Measurements from ENCODE around the gene SUSD6.
"Not testable (repeated sequence)": the region's sequence is repeated elsewhere in the genome, so short reads cannot be mapped to it uniquely, and the experiment has no call there.

SUSD6 gene

DNA sequence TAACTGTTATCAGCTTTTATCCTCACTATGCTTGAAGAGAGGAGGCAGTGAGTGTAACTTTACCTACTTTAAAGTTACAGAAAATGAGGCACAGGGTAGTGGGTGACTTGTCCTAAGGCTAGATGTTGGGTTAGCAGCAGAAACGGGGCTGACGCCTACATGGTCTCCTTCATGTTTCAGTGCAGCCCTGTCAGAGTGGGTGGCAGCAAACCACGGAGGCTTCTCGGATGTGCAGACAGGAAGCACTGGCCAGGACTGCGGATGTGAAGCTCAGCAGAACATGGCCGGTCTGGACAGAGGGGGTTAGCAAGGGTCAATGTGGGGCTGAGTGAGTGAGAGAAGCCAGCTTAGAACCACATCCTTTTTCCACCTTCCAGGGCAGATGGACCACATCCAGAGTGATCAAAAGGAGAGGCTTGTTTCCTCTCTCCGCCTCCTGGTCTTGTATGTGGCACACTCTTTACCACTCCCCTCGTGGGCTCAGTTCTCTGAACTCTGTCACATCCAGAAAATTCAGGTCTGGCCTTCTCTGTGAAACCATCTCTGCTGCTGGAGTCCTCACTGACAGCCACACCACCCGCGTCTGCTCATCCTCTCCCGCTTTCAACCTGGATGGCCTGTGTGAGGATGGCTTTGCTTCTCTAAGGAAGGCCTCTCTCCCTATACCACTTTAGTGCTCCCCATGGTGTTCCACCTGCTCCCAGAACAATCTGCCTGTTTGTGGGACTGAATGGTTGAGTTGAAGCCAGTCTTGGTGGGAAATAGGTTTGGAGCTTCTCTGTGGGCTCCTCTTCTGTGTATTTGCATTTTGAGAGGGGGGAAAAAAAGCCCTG is 14.1 kb downstream of the SUSD6 start:
- DNase-seq, result no peak

DNA sequence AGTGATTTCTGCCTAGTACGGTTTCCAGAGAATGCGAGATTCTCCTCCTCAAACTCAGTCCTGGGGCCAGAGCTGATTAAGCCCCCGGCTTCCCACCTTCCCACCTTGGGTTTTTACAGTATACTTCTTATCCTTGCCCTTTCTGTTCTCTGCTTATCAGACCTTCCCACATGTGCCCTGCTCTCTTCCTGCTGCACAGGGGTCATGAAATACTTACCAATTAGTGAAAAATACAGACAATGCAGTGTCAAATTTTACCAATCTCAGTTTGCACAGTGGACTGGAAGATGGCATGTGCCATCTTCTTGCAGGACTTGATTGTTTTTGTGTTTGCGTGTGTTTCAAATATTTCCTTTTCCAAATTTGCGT is 14.7 kb downstream of the SUSD6 start:
- no peak for DNase-seq

GRCh38 chr14:69629225-69630127 is 18.1 kb downstream of the SUSD6 start:
- no peak for DNase-seq

- no peak for DNase-seq
Measured at GRCh38 chr14:69630360-69630759, 19.0 kb downstream of the SUSD6 start.

GRCh38 chr14:69631509-69631908 is 20.1 kb downstream of the SUSD6 start:
- no peak for DNase-seq

GRCh38 chr14:69632164-69632563 is 20.8 kb downstream of the SUSD6 start:
- no peak for DNase-seq

DNA sequence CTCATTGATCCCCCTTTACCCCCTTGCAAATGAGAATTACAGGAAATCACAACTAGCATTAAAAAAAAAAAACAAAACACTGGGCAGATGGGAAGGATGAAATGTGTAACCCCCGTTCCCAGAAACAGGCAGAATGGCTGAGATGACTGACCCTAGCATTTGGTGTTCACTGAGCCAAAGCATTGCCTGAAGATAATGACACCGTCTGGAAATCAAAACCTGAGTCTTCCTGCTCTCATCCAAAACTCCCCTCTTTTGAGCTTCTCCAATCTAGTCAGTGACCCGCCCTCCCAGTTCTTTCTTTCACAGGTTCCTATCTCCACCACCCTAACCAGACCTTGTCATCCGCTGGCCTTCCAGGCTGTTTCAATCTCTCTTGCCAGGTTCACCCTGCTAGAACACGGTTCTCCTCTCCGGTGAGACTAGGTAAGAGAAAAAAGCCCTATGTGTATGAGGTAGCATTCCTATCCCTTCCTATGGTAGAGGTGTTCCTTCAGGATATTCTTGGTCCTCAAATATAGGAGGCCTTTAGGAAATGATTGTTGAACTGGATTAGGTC is 21.3 kb downstream of the SUSD6 start:
- no peak for DNase-seq

- no peak for DNase-seq
Measured at GRCh38 chr14:69633238-69633637, 21.8 kb downstream of the SUSD6 start.

DNA sequence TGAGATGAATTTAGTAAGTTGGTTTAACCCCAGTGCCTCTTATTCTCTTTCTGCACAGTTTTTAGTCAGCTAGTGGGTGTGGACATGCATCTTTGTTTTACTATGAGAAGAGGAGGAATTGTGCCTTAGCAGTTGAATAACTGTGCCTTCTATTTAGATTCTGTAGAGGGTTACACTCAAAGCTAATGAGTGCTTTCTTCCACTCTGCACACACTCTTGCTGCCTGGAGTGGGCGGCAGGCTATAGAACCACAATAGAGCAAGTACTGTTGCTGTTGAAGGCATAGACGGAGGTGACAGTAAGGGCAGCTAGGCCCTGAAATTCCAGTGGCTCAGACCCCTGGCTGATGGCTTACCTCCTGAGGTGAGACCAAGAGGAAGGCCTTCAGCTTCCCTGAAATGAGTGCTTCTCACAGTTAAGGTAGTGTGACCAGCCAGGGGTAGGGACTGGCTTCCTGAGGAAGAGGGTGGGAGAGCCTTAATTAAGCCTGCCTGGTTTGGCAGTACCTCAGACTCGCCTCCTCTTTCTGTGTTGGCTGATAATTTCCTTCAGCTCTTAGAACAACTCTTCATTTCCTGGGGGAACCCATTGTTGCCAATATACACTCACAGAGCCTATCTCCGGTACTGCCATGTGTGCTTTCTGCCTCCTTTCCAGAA is 24.7 kb downstream of the SUSD6 start:
- DNase-seq, result no peak

GRCh38 chr14:69636718-69637480 is 25.5 kb downstream of the SUSD6 start:
- DNase-seq, result no peak

GRCh38 chr14:69637503-69638031 is 26.2 kb downstream of the SUSD6 start:
- peak; percentile 85 for DNase-seq

DNA sequence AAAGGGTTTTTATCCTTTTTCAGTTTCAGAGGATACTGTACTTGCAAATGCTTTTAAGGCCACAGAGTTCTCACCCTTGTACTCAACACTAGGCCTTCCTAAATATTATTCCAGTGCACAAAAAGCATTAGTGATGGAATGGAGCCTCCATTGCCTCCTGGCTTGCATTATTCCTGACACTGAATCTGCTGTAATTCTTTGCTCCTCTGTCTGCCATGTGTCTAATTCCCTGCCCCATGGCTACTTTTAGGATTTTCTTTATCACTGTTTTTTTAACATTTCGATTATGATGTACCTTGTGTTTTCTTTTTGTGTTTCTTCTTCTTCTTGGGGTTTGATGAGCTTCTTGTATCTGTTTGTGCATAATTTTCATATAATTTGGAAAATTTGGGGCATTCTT is 29.5 kb downstream of the SUSD6 start:
- DNase-seq, result no peak

GRCh38 chr14:69642212-69642793 is 30.9 kb downstream of the SUSD6 start:
- not testable (repeated sequence) for DNase-seq

DNA sequence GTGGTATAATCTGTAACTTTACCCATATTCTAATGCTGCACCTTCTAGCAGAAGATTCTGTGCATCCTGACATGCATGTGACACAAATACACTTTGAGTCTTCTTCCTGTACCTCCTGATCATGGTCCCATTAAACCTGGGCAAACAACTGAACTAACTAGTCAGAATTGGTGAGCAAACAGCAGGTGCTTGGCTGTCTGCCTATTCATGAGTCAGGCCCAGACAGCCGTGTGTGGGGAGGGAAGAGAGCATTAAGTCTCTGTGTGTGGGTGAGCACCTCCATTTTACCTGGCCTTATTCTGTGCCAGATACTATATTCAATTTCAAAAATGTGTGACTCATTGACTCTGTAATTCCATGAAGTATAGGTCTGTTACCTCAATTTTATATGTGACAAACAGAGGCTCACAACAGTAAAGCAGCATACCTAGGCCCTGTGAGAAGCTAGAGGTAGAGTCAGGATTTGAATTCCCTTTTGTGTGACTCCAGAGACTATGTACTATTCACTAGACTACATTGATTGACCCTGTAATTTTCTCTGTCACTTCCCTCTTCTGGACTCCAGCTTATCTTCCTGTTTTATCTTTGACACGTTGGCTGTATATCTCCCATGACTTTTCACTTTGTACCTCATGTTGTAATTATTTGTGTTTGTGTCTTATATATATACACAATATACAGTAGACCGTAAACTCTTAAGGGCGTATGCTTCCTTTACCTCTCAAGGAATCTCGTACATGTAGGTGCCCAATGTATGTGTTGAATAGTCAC is 32.2 kb downstream of the SUSD6 start:
- DNase-seq, result peak; percentile 93

GRCh38 chr14:69644814-69645213 is 33.4 kb downstream of the SUSD6 start:
- DNase-seq, result no peak

- no peak for DNase-seq
Measured at GRCh38 chr14:69647213-69647612, 35.8 kb downstream of the SUSD6 start.

DNA sequence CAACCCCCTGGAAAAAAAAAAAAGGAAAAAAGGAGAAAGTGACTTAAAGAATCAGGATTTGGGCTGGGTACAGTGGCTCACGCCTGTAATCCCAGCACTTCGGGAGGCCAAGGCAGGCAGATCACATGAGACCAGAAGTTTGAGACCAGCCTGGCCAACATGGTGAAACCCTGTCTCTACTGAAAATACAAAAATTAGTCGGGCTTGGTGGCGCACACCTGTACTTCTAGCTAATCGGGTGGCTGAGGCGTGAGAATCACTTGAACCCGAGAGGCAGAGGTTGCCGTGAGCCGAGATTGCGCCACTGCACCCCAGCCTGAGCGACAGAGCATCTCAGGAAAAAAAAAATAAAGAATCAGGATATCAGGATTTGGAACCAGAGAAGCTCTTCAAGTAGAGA is 36.2 kb downstream of the SUSD6 start:
- not testable (repeated sequence) for DNase-seq

GRCh38 chr14:69648480-69649451 is 37.4 kb downstream of the SUSD6 start:
- peak; percentile 40 for DNase-seq

DNA sequence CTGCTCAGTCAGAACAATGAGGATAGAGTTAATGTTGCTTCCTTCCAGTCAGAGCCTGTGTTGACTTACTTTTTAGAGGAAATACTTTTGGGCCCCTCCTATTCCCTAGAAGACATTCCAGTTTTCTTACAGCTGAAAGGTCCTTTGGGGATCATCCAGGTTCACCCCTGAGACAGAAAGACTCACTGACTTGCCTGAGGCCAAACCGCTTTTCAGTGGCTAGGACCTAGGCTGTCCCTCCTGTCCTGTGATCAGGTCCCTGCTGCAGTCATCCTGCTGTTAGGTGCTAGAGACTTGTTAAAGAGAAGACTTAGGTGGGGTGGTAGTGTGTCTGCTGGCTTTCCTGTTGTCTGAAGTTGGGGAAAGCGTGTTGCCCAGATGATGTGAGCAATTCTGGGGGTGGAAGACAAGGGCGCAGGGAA is 39.6 kb downstream of the SUSD6 start:
- no peak for DNase-seq

GRCh38 chr14:69651664-69652063 is 40.3 kb downstream of the SUSD6 start:
- no peak for DNase-seq

Data from NCI-H146 (cell line).